ENCODE measurements around the gene SCGB1C2.

Gene SCGB1C2

DNA sequence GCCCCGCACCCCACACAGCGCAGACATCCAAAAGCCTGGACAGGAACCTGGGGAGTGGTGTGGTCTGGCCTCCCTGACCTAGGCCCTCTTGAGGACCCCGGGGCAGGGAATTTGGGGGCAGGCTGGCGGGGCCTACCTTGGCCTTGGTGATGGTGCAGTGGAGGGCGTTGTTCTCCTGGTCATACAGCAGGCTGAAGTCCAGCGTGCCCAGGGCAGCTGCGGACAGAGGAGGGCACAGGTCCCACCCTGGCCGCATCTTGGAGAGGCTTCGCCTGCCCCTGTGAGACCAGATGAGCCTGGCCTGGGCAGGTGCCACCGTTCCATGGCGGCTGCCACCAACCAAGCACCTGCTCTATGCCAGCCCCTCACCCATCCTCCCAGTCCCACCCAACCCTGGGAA is 35.0 kb downstream of the SCGB1C2 start:
- DNase-seq (ENCODE audit: low spot score) = no peak

DNA sequence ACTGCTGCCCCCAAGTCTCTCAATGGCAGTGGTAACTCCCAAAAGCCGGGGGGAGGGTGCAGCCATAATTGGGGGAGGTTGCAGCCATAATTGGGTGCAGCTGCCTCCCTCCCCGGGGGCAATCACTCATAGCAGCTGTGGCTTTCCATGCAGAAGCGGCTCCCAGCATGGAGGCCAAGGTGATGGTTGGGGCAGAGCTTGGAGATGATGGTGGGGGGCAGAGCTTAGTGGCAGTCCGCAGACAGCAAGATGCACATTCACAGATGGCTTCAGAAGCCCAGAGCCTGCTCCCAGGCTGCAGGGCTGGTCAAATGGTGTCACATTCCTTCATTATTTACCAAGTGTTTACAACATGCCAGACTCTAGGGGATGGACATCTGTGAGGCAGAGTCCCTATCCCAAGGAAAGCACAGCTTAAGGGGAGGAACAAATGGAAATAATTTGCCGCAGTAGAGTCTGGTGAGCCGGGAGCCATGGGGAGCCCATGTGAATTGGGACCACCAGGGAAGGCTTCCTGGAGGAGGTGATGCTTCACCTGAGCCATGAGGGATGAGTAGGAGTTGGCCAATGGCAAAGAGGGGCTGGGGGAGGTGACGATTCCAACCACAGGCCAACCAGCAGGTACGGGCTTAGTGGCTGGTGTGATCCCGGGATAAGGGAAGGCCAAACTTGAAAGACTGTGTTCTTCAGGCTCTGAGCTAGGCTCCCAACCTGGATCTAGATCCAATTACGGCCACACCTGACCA is 36.0 kb downstream of the SCGB1C2 start:
- no peak for DNase-seq (ENCODE audit: low spot score)

- no peak for DNase-seq (ENCODE audit: low spot score)
Measured at GRCh38 chr17:177155-177554, 39.8 kb downstream of the SCGB1C2 start.

DNA sequence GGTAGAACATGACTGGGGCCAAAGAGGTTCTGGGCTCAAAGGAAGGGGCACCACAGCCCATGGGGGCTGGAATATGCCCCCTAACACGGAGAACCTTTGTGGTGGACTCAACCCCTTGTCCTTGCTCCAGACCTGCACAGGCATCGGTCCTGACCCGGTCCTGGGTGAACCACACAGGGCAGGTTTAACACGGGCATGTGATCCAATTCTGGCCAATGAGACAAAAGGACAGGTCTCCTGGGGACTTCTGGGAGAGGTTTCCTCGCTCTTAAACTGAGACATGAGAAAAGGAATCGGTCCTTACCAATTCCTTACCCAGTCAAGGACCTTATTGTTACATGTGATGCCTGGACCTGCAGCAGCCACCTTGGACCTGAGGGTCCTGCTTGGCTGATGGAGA is 40.4 kb downstream of the SCGB1C2 start:
- DNase-seq (ENCODE audit: low spot score) = no peak

GRCh38 chr17:178292-179065 is 41.1 kb downstream of the SCGB1C2 start:
- no peak for DNase-seq (ENCODE audit: low spot score)

GRCh38 chr17:179066-179432 is 41.7 kb downstream of the SCGB1C2 start:
- DNase-seq (ENCODE audit: low spot score) = no peak

- no peak for DNase-seq (ENCODE audit: low spot score)
Measured at GRCh38 chr17:179781-180380, 42.5 kb downstream of the SCGB1C2 start.

DNA sequence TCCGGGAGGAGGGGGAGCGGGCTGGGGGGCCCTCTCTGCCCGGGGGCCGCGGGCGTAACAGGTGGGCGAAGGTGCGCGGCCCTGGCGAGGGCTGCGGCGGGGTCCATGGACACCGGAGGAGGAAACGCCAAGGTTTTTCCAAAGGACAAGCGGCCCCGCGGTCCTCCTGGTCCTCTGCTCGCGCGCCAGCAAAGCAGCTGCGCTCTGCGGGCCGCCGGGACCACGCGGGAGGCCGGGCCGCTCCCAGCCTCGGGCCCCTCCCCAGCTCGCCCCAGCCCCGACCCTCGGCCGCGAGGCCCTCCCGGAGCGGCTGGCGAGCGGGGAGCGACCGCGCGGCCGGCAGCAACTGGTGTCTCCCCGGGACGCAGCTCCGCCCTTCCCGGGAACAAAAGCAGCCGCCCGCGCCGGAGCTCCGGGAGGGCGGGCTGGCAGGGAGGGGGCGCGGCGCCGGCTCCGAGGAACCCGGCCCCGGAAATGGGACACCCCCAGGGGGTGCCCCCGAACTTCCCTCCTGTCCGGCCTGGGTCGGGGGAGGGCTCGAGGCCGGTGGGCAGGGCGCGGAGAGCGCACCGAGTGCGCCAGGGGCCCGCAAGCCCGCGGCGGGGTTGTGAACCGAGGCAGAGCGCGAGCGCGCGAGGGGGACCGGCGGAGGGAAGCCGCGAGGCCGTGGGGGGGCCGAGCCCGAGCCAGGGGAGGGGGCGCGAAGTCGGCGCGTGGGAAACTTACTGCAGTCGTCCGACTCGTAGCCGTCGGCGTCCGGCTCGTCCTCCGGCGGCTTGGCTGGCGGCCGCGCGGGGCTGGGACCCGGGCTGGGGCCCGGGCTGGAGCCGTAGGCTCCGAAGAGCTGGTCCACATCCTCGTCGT is 43.2 kb downstream of the SCGB1C2 start:
- no peak for DNase-seq (ENCODE audit: low spot score)

DNA sequence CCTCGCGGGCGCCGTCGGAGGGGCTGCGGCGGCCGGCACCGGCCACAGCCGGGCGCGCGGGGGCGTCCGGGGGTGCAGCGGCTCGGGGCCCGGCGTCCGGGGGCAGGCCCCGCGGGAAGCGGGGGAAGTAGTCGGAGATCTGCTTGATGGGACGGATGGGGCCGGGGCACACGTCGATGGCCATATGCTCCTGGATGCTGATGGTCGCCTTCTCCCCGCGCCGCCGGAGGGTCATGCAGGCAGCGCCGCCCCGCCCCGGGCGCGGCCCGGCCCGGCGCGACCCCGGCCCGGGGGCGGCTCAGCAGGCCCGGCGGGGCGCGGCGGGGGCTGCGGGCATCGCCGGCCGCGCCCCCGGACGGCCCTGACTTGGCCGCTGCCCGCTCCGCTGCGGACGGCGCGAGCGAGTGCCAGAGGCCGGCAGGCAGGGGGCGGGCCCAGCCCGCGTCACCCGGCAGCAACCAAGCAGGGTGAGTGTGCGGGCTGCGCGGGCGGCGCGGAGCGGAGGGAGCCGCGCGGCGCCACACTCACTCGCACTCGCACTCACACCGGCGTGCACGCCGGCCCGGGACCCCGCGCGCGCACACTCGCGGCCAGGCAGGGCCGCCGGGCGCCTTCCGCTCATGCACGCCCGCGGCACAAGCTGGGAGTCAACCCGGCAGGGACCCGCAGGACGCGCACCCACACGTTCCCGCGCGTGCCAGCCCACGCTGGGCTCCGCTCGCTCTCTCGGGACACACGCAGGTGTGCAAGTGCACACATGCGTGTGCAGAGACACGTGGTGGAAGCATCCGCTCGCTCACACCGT is 44.1 kb downstream of the SCGB1C2 start, which contains the start of gene DOC2B:
DOC2B (minus strand) TSS at position 406 of the 805 bp plus-strand sequence; CDS start at position 235, 171 bp downstream.
- DNase-seq (ENCODE audit: low spot score) = peak; percentile 48

- peak; percentile 59 for DNase-seq (ENCODE audit: low spot score)
Measured at GRCh38 chr17:182050-182751, 44.8 kb downstream of the SCGB1C2 start.

DNA sequence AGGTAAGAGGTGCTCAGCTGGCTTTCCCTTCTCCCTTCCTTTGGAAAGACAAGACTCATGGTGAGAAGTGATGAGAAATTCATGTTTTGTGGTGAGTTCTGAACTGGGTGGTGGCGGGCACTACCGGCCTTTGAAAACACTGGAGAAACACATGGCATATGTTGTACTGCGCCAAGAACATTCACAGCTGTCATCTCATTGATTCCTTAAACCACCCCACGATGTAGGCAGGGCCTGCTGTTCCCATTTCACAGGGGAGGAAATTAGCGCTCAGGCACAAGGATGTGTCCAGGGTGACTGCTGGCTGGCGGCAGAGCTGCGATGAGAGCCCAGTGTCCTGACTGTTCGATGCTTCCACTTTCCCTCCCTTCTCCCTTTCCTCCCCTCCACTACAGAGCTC is 45.7 kb downstream of the SCGB1C2 start:
- no peak for DNase-seq (ENCODE audit: low spot score)

- no peak for DNase-seq (ENCODE audit: low spot score)
Measured at GRCh38 chr17:185445-186138, 48.2 kb downstream of the SCGB1C2 start.

- DNase-seq (ENCODE audit: low spot score) = no peak
Measured at GRCh38 chr17:187130-187529, 49.8 kb downstream of the SCGB1C2 start.

All from SW480 (cell line).